WTC11 (cell line): Measurements from ENCODE around the gene STPG3.

ENCODE experiments used
- ATF1 ChIP-seq: sonication (generic); formaldehyde crosslinking; IDR thresholded peaks from 2 replicates; pipeline ENCODE4 v1.8.1; 2023; ENCODE audit warnings: mild to moderate bottlenecking, moderate library complexity, missing genetic modification reagents
- FOXP1 ChIP-seq: sonication (generic); formaldehyde crosslinking; IDR thresholded peaks from 2 replicates; pipeline ENCODE4 v1.8.0; 2022; ENCODE audit warnings: missing genetic modification reagents, mild to moderate bottlenecking, moderate library complexity, borderline replicate concordance
- IRF2 ChIP-seq: sonication (generic); formaldehyde crosslinking; IDR thresholded peaks from 2 replicates; pipeline ENCODE4 v1.8.0; 2022; ENCODE audit warnings: low read depth, missing genetic modification reagents, borderline replicate concordance
- NR3C1 ChIP-seq: sonication (generic); formaldehyde crosslinking; conservative IDR thresholded peaks from 2 replicates; pipeline ENCODE4 v1.8.1; 2023; ENCODE audit warnings: low read depth, mild to moderate bottlenecking, missing genetic modification reagents
- TEAD1 ChIP-seq: sonication (generic); formaldehyde crosslinking; IDR thresholded peaks from 2 replicates; pipeline ENCODE4 v1.8.0; 2022; ENCODE audit warnings: mild to moderate bottlenecking, missing genetic modification reagents
- TP53 ChIP-seq: sonication (generic); formaldehyde crosslinking; IDR thresholded peaks from 2 replicates; pipeline ENCODE4 v1.8.1; 2023; ENCODE audit warnings: mild to moderate bottlenecking, missing genetic modification reagents
- USF2 ChIP-seq: sonication (generic); formaldehyde crosslinking; IDR thresholded peaks from 2 replicates; pipeline ENCODE4 v1.8.1; 2023; ENCODE audit warnings: mild to moderate bottlenecking, missing genetic modification reagents, moderate library complexity
- ZNF232 ChIP-seq: sonication (generic); formaldehyde crosslinking; IDR thresholded peaks from 2 replicates; pipeline ENCODE4 v1.8.0; 2022; ENCODE audit warnings: mild to moderate bottlenecking, missing genetic modification reagents
- TF ChIP-seq, protein P1 (sequence below): fragments of 200-600 bp; IDR thresholded peaks from 2 replicates; pipeline ENCODE4 v1.8.0; 2022; ENCODE audit warnings: antibody characterized with exemption
- TF ChIP-seq, protein P2 (sequence below): sonication (generic); formaldehyde crosslinking; conservative IDR thresholded peaks from 2 replicates; pipeline ENCODE4 v1.8.1; 2022; ENCODE audit warnings: mild to moderate bottlenecking, missing genetic modification reagents
- TF ChIP-seq, protein P3 (sequence below): sonication (generic); formaldehyde crosslinking; IDR thresholded peaks from 2 replicates; pipeline ENCODE4 v1.8.1; 2022; ENCODE audit warnings: mild to moderate bottlenecking, missing genetic modification reagents, moderate library complexity, borderline replicate concordance
- TF ChIP-seq, protein P4 (sequence below): sonication (generic); formaldehyde crosslinking; IDR thresholded peaks from 2 replicates; pipeline ENCODE4 v1.8.0; 2022; ENCODE audit warnings: mild to moderate bottlenecking, missing genetic modification reagents
- TF ChIP-seq, protein P5 (sequence below): sonication (generic); formaldehyde crosslinking; IDR thresholded peaks from 2 replicates; pipeline ENCODE4 v1.8.1; 2022; ENCODE audit warnings: low read depth, mild to moderate bottlenecking, moderate library complexity, missing genetic modification reagents, borderline replicate concordance

DNA sequence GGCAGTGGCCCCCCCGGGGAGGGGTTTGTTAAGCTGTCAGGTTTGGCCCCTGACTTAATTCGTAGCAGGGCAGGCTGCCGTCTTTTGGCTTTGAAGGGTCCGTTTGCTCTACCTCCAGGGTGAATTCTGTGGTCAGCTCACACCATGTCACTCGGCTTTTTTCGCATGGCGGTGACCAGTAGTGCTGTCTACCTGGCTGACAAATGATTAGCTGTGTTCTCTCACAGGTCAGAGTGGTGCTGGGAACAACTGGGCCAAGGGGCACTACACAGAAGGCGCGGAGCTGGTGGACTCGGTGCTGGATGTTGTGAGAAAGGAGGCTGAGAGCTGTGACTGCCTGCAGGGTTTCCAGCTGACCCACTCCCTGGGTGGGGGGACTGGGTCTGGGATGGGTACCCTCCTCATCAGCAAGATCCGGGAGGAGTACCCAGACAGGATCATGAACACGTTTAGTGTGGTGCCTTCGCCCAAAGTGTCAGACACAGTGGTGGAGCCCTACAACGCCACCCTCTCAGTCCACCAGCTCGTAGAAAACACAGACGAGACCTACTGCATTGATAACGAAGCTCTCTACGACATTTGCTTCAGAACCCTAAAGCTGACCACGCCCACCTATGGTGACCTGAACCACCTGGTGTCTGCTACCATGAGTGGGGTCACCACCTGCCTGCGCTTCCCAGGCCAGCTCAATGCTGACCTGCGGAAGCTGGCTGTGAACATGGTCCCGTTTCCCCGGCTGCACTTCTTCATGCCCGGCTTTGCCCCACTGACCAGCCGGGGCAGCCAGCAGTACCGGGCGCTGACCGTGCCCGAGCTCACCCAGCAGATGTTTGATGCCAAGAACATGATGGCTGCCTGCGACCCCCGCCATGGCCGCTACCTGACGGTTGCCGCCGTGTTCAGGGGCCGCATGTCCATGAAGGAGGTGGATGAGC lies 8.6 kb upstream of the STPG3 start:
- no peak for TF ChIP-seq USF2 (CRISPR knock-in tag)
- no peak for TF ChIP-seq ZNF232
- TF ChIP-seq, protein P1, sequence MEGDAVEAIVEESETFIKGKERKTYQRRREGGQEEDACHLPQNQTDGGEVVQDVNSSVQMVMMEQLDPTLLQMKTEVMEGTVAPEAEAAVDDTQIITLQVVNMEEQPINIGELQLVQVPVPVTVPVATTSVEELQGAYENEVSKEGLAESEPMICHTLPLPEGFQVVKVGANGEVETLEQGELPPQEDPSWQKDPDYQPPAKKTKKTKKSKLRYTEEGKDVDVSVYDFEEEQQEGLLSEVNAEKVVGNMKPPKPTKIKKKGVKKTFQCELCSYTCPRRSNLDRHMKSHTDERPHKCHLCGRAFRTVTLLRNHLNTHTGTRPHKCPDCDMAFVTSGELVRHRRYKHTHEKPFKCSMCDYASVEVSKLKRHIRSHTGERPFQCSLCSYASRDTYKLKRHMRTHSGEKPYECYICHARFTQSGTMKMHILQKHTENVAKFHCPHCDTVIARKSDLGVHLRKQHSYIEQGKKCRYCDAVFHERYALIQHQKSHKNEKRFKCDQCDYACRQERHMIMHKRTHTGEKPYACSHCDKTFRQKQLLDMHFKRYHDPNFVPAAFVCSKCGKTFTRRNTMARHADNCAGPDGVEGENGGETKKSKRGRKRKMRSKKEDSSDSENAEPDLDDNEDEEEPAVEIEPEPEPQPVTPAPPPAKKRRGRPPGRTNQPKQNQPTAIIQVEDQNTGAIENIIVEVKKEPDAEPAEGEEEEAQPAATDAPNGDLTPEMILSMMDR: no peak
- TF ChIP-seq, protein P2, sequence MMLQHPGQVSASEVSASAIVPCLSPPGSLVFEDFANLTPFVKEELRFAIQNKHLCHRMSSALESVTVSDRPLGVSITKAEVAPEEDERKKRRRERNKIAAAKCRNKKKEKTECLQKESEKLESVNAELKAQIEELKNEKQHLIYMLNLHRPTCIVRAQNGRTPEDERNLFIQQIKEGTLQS (CRISPR knock-in tag): no peak
- TF ChIP-seq TEAD1 (CRISPR knock-in tag): no peak
- TF ChIP-seq, protein P3, sequence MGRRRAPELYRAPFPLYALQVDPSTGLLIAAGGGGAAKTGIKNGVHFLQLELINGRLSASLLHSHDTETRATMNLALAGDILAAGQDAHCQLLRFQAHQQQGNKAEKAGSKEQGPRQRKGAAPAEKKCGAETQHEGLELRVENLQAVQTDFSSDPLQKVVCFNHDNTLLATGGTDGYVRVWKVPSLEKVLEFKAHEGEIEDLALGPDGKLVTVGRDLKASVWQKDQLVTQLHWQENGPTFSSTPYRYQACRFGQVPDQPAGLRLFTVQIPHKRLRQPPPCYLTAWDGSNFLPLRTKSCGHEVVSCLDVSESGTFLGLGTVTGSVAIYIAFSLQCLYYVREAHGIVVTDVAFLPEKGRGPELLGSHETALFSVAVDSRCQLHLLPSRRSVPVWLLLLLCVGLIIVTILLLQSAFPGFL (CRISPR knock-in tag): no peak
- TF ChIP-seq IRF2 (CRISPR knock-in tag): no peak
- TF ChIP-seq, protein P4, sequence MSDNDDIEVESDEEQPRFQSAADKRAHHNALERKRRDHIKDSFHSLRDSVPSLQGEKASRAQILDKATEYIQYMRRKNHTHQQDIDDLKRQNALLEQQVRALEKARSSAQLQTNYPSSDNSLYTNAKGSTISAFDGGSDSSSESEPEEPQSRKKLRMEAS: no peak
- TF ChIP-seq FOXP1 (CRISPR knock-in tag): no peak
- no peak for TF ChIP-seq TP53 (CRISPR knock-in tag)
- no peak for TF ChIP-seq NR3C1 (CRISPR knock-in tag)
- TF ChIP-seq, protein P5, sequence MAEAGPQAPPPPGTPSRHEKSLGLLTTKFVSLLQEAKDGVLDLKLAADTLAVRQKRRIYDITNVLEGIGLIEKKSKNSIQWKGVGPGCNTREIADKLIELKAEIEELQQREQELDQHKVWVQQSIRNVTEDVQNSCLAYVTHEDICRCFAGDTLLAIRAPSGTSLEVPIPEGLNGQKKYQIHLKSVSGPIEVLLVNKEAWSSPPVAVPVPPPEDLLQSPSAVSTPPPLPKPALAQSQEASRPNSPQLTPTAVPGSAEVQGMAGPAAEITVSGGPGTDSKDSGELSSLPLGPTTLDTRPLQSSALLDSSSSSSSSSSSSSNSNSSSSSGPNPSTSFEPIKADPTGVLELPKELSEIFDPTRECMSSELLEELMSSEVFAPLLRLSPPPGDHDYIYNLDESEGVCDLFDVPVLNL: no peak
- TF ChIP-seq ATF1 (CRISPR knock-in tag): no peak
